Right hindlimb (tissue), 1 donor: ENCODE measurements around the gene PDK1.

Source experiments
- DNase-seq: peaks from one replicate; pipeline ENCODE4 v3.0.0-alpha.2; 2018

The PDK1 gene

DNA sequence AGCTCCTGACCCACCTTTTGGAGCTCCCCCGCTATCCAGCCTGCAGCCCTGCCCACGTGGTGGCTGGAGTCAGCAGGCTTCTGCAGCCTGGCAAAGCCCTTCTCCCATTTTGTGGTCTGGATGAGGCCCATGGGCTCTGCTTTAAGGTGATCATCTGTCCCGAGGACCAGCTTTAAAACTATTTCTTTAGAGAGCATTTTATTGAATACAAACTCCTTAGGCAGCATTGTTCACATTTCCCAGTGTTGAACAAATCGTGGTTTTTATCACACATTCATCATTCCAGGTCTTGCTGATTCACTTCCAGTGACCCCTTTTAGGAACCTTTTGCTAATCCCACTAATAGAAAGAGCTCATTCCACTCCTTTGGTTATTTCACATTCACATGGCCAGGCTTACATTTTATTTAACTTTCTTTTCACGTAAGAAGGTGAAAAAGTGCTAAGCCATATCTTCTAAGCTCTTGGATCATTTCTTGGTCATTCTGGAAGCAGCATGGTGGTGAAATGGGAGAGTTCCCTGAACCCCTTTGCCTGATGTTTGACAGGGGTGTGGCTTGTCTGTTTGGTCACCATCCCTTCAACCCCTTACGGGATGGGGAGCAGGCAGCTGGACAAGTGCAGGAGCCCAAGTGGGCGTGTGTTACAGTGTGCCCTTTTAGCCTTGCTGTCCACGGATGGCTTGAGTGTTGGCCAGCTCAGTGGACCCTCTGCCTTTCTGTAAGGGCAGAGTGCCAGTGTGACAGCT is 99.4 kb downstream of the PDK1 start:
- no peak for DNase-seq

GRCh38 chr2:172655838-172656573 is 100.1 kb downstream of the PDK1 start:
- no peak for DNase-seq
